ENCODE measurements around the gene SLIT1. TPM values are rescaled to one million over a fixed set of nuclear protein-coding genes. Genes with fewer than 3 reads are reported as not detected.
"Not testable (repeated sequence)": the region's sequence is repeated elsewhere in the genome, so short reads cannot be mapped to it uniquely, and the experiment has no call there.

SLIT1 gene
- total RNA-seq, 1 donor from 2014 or later, result 0.23 TPM

GRCh38 chr10:97083228-97083829 lies 102.4 kb downstream of the SLIT1 start:
- Mint-ChIP-seq H3K27ac (ENCODE audit: unreplicated experiment) (no peak overlapping the region), H3K9me3 (ENCODE audit: unreplicated experiment) (no peaks in the 10 kb centered on the region), H3K4me1 (ENCODE audit: low read depth, unreplicated experiment) (no peaks in the 10 kb centered on the region), H3K36me3 (ENCODE audit: low read depth, unreplicated experiment) (no peaks in the 10 kb centered on the region), H3K27me3 (ENCODE audit: low read depth, unreplicated experiment) (peaks cover 65% of the 10 kb centered on the region), H3K4me3 (ENCODE audit: unreplicated experiment) (no peak overlapping the region)
- Histone ChIP-seq H3K27ac (ENCODE audit: low read depth, low read length) (no peak overlapping the region), H3K9ac (ENCODE audit: low read length) (no peak overlapping the region), H2AFZ (ENCODE audit: low read depth, low read length) (no peak overlapping the region), H3K9me3 (ENCODE audit: insufficient read depth, low read depth, low read length) (no peaks in the 10 kb centered on the region), H3K79me2 (ENCODE audit: insufficient read depth, low read length) (no peaks in the 10 kb centered on the region), H3K27me3 (ENCODE audit: insufficient read depth, low read length) (peaks cover 22% of the 10 kb centered on the region), H3K4me2 (ENCODE audit: low read length) (no peak overlapping the region), H3K36me3 (ENCODE audit: insufficient read depth, low read length) (no peaks in the 10 kb centered on the region), H3K4me3 (ENCODE audit: insufficient read depth, low read depth, low read length) (no peak overlapping the region), H4K20me1 (ENCODE audit: insufficient read depth, low read length) (no peaks in the 10 kb centered on the region), H3K4me1 (ENCODE audit: insufficient read depth, low read length) (no peaks in the 10 kb centered on the region)
- TF ChIP-seq EZH2 (IDR thresholded peaks at IDR 0.05; ENCODE audit: insufficient read depth, low read length) (no peak), CTCF (IDR thresholded peaks at IDR 0.05; ENCODE audit: insufficient read depth, low read depth, low read length) (no peak)
- FAIRE-seq, result no peak
- DNase-seq (ENCODE audit: low read depth), result no peak

- not testable (repeated sequence) for H3K4me2 ChIP-seq (ENCODE audit: low read length); H3K27ac Mint-ChIP-seq (ENCODE audit: unreplicated experiment); FAIRE-seq; H3K9me3 Mint-ChIP-seq (ENCODE audit: unreplicated experiment); H2AFZ ChIP-seq (ENCODE audit: low read depth, low read length); H3K9ac ChIP-seq (ENCODE audit: low read length); H3K27ac ChIP-seq (ENCODE audit: low read depth, low read length); H3K4me3 Mint-ChIP-seq (ENCODE audit: unreplicated experiment); H3K79me2 ChIP-seq (ENCODE audit: insufficient read depth, low read length); H4K20me1 ChIP-seq (ENCODE audit: insufficient read depth, low read length); H3K36me3 Mint-ChIP-seq (ENCODE audit: low read depth, unreplicated experiment); DNase-seq (ENCODE audit: low read depth); H3K4me1 ChIP-seq (ENCODE audit: insufficient read depth, low read length); H3K4me1 Mint-ChIP-seq (ENCODE audit: low read depth, unreplicated experiment); H3K9me3 ChIP-seq (ENCODE audit: insufficient read depth, low read depth, low read length); H3K4me3 ChIP-seq (ENCODE audit: insufficient read depth, low read depth, low read length); H3K36me3 ChIP-seq (ENCODE audit: insufficient read depth, low read length)
- H3K27me3 ChIP-seq (ENCODE audit: insufficient read depth, low read length), result peaks cover 22% of the 10 kb centered on the region
- peaks cover 65% of the 10 kb centered on the region for H3K27me3 Mint-ChIP-seq (ENCODE audit: low read depth, unreplicated experiment)
Observed at GRCh38 chr10:97082575-97082974, 103.2 kb downstream of the SLIT1 start.

- no peaks in the 10 kb centered on the region for H4K20me1 ChIP-seq (ENCODE audit: insufficient read depth, low read length)
- H3K9ac ChIP-seq (ENCODE audit: low read length), result no peak overlapping the region
- H3K4me1 ChIP-seq (ENCODE audit: insufficient read depth, low read length), result no peaks in the 10 kb centered on the region
- no peaks in the 10 kb centered on the region for H3K4me1 Mint-ChIP-seq (ENCODE audit: low read depth, unreplicated experiment)
- H3K79me2 ChIP-seq (ENCODE audit: insufficient read depth, low read length), result no peaks in the 10 kb centered on the region
- no peak overlapping the region for H2AFZ ChIP-seq (ENCODE audit: low read depth, low read length)
- no peak overlapping the region for H3K4me3 Mint-ChIP-seq (ENCODE audit: unreplicated experiment)
- H3K27ac Mint-ChIP-seq (ENCODE audit: unreplicated experiment), result no peak overlapping the region
- no peaks in the 10 kb centered on the region for H3K9me3 Mint-ChIP-seq (ENCODE audit: unreplicated experiment)
- FAIRE-seq (peak; percentile 37), DNase-seq (ENCODE audit: low read depth) (peak; percentile 37)
- no peak for TF ChIP-seq EZH2 (IDR thresholded peaks at IDR 0.05; ENCODE audit: insufficient read depth, low read length)
- peak; percentile 86 for TF ChIP-seq CTCF (IDR thresholded peaks at IDR 0.05; ENCODE audit: insufficient read depth, low read depth, low read length)
- H3K4me2 ChIP-seq (ENCODE audit: low read length), result no peak overlapping the region
- peaks cover 66% of the 10 kb centered on the region for H3K27me3 Mint-ChIP-seq (ENCODE audit: low read depth, unreplicated experiment)
- no peak overlapping the region for H3K4me3 ChIP-seq (ENCODE audit: insufficient read depth, low read depth, low read length)
- no peak overlapping the region for H3K27ac ChIP-seq (ENCODE audit: low read depth, low read length)
- peaks cover 26% of the 10 kb centered on the region for H3K27me3 ChIP-seq (ENCODE audit: insufficient read depth, low read length)
- no peaks in the 10 kb centered on the region for H3K9me3 ChIP-seq (ENCODE audit: insufficient read depth, low read depth, low read length)
- no peaks in the 10 kb centered on the region for H3K36me3 ChIP-seq (ENCODE audit: insufficient read depth, low read length)
- no peaks in the 10 kb centered on the region for H3K36me3 Mint-ChIP-seq (ENCODE audit: low read depth, unreplicated experiment)
Observed at GRCh38 chr10:97081621-97082235, 104.0 kb downstream of the SLIT1 start.
